ENCODE data around the gene CDC42EP1.
"Not testable (repeated sequence)": the region's sequence is repeated elsewhere in the genome, so short reads cannot be mapped to it uniquely, and the experiment has no call there.

Gene CDC42EP1

GRCh38 chr22:37559901-37560607 is at the start of gene CDC42EP1:
Gene CDC42EP1 (plus strand): TSS chr22:37560480. CDS start chr22:37566350, 5,870 bp downstream.
- DNase-seq, result no peak

GRCh38 chr22:37511395-37512104 is 48.7 kb upstream of the CDC42EP1 start:
- DNase-seq, result no peak

- no peak for DNase-seq
Observed at GRCh38 chr22:37514526-37515051, 45.7 kb upstream of the CDC42EP1 start.

- DNase-seq, result no peak
Observed at GRCh38 chr22:37515901-37516300, 44.4 kb upstream of the CDC42EP1 start.

GRCh38 chr22:37516456-37516855 is 43.8 kb upstream of the CDC42EP1 start:
- no peak for DNase-seq

GRCh38 chr22:37517826-37518450 is 42.3 kb upstream of the CDC42EP1 start:
- DNase-seq, result no peak

- DNase-seq, result no peak
Observed at GRCh38 chr22:37518509-37519267, 41.6 kb upstream of the CDC42EP1 start.

- DNase-seq, result no peak
Observed at GRCh38 chr22:37519268-37520195, 40.7 kb upstream of the CDC42EP1 start, which contains the start of gene CARD10. Gene CARD10 (minus strand): TSS chr22:37519415. CDS start chr22:37519200, 215 bp downstream.

GRCh38 chr22:37520776-37521191 is 39.5 kb upstream of the CDC42EP1 start:
- no peak for DNase-seq

- DNase-seq, result no peak
Observed at GRCh38 chr22:37521236-37521739, 39.0 kb upstream of the CDC42EP1 start.

GRCh38 chr22:37522482-37522881 is 37.8 kb upstream of the CDC42EP1 start:
- no peak for DNase-seq

- no peak for DNase-seq
Observed at GRCh38 chr22:37525073-37525745, 35.1 kb upstream of the CDC42EP1 start.

GRCh38 chr22:37525746-37526350 is 34.4 kb upstream of the CDC42EP1 start:
- DNase-seq, result no peak

- DNase-seq, result no peak
Observed at GRCh38 chr22:37526376-37526775, 33.9 kb upstream of the CDC42EP1 start.

GRCh38 chr22:37527081-37527752 is 33.1 kb upstream of the CDC42EP1 start:
- DNase-seq, result not testable (repeated sequence)

GRCh38 chr22:37527952-37528351 is 32.3 kb upstream of the CDC42EP1 start:
- not testable (repeated sequence) for DNase-seq

GRCh38 chr22:37529652-37530345 is 30.5 kb upstream of the CDC42EP1 start:
- DNase-seq, result no peak

- DNase-seq, result no peak
Observed at GRCh38 chr22:37533995-37534394, 26.3 kb upstream of the CDC42EP1 start.

- DNase-seq, result no peak
Observed at GRCh38 chr22:37534445-37534844, 25.8 kb upstream of the CDC42EP1 start.
